Measurements from ENCODE around the gene CARTPT. TPM values are rescaled to one million over a fixed set of nuclear protein-coding genes. Genes with fewer than 3 reads are reported as not detected.

CARTPT gene
- total and polyA plus RNA-seq, 2 of the 8 experiments (the other 6 are each of a cell fraction or from before 2014, with no cell fraction given) = not detected

DNA sequence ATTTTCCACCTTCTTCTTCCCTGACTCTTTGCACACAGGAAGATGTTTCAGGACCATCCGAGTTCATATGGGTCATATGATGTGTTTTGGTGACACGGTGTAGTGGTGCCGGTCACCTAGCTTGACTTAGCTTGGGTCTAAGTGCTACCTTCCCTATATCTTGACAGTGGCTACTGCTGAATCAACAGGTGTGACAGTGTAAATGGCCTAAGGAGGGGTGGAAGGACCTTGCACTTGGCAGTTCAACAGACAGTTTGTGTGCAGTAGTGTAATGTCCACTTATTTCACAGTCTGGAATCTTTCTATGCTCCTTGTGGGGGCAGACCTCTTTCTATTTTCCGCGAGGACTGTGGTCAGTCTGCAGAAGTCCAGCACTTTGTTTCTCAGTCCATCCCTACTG is 43.8 kb downstream of the CARTPT start (continued):
- no peak for TF ChIP-seq POLR2AphosphoS5 (IDR thresholded peaks at IDR 0.05; ENCODE audit: low read depth, low read length)
- TF ChIP-seq, protein P1, sequence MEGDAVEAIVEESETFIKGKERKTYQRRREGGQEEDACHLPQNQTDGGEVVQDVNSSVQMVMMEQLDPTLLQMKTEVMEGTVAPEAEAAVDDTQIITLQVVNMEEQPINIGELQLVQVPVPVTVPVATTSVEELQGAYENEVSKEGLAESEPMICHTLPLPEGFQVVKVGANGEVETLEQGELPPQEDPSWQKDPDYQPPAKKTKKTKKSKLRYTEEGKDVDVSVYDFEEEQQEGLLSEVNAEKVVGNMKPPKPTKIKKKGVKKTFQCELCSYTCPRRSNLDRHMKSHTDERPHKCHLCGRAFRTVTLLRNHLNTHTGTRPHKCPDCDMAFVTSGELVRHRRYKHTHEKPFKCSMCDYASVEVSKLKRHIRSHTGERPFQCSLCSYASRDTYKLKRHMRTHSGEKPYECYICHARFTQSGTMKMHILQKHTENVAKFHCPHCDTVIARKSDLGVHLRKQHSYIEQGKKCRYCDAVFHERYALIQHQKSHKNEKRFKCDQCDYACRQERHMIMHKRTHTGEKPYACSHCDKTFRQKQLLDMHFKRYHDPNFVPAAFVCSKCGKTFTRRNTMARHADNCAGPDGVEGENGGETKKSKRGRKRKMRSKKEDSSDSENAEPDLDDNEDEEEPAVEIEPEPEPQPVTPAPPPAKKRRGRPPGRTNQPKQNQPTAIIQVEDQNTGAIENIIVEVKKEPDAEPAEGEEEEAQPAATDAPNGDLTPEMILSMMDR (IDR thresholded peaks at IDR 0.05; ENCODE audit: control extremely low read depth in 1 of 3, insufficient read depth in 1 of 3, low read depth in 1 of 3, low read length in 3 of 3) = no peak
- TF ChIP-seq TBP (IDR thresholded peaks at IDR 0.05; ENCODE audit: low read depth, low read length) = no peak

Measured in H1 (cell line).